ENCODE measurements around the gene NFATC1.
"Not testable (repeated sequence)": the region's sequence is repeated elsewhere in the genome, so short reads cannot be mapped to it uniquely, and the experiment has no call there.

The NFATC1 gene

DNA sequence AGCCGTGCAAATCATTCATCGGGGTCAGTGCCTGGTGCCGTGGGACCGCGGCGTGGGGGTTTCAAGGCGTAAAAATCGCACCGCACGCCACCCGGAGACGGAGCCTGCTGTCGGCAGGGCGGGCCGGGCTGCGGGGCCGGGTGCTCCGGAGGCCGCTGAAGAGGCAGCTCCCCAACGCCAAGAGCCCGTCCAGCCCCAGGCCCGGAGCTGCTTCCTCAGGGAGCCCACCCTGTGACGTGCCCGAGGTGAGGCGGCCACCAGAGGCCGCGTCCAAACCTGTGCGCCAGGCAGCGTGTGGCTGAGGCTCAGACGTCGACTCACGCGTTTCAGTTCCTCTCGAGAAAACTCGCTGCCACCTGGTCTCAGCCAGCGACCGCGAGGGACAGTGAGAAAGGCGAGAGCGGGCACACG is 98.1 kb downstream of the NFATC1 start:
- no peak for DNase-seq

- DNase-seq = no peak
Observed at GRCh38 chr18:79494936-79495335, 99.2 kb downstream of the NFATC1 start.

DNA sequence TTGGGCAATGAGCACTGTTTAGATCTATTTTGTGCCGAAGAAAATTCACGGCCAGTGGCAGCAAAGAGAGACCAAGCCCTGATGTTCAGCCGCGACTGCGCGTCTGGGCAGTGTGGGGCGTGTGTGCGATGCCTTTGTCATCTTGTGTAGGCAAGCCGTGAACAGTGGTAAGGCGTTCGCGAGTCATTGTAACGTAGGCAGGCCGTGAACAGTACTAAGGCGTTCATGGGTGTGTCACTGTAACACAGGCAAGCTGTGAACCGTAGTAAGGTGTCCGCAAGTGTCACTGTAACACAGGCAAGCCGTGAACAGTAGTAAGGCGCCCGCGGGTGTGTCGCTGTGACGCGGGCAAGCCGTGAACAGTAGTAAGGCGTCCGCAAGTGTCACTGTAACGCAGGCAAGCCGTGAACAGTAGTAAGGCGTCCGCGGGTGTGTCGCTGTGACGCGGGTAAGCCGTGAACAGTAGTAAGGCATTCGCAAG is 99.9 kb downstream of the NFATC1 start:
- no peak for DNase-seq

DNA sequence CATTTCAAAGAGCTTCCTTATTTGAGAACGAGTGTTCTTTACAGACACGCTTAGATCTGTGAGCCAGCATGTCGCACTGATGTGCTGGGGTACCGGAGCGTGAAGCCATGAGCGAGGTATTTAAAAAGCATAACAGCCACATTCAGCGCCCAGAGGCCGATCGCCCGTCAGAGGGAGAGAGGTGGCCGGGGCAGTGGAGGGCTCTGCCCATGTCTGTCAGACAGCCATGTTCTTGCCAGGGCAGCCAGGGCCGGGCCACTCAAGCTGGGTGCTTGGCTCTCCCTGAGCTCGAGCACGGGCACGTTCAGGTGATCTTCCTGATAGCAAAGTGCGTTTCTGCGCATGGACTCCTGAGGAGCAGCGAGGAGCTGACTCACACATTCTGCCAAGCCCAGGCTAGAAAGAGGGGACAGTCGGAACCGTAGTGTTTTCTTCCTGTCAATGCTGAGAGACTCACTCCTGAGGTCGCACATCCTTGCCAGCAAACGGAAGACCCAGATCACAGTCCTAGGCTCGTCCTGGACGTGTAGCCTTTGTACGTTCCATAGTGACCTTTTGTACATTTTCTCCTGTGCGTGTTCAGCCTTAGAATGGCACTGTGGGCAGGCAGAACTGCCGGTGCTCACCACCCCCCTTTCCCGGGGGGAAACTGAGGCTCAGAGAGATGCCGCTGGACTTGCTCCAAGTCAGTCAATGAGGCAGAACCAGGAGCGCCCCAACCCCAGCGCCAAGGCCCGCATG is 100.7 kb downstream of the NFATC1 start:
- DNase-seq = no peak

- no peak for DNase-seq
Observed at GRCh38 chr18:79496978-79497637, 101.4 kb downstream of the NFATC1 start.

DNA sequence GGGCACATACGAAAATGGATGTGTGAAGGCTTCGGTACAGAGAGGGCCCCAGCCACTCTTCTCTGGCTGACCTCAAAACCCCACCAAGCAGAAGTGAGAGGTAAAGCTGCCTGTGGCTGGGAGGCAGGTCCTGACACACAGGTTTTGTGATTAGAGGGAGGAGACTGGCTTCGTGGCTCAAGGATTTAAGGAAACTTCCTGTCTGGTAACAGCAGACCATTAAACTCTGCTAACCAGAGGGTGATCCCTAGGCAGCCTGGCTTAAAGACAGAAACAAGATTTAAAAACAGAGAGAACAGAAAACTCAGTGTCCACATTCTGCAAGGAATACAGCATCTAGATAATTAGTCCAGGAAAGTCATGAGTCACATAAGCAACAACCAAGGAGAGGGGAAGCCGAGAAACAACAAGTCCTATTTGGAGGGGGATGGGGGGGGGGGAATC is 101.9 kb downstream of the NFATC1 start:
- no peak for DNase-seq

- no peak for DNase-seq
Observed at GRCh38 chr18:79498662-79499061, 102.9 kb downstream of the NFATC1 start.

DNA sequence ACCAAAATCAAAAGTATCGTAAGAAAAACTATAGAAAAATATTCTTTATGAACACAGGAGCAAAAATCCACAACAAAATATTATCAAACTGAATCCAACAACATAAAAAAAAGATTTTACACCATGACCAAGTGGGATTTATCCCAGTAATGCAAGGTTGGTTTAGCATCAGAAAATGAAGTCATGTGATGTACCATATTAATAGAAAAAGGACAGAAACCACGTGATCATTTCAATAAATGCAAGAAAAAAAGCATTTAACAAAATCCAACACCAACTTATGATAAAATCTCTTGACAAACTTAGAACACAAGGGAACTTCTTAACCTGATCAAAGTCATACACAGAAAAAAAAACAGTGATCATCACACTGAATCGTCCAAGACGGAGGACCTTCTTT is 105.3 kb downstream of the NFATC1 start:
- no peak for DNase-seq

GRCh38 chr18:79502782-79503181 is 107.1 kb downstream of the NFATC1 start:
- DNase-seq = no peak

DNA sequence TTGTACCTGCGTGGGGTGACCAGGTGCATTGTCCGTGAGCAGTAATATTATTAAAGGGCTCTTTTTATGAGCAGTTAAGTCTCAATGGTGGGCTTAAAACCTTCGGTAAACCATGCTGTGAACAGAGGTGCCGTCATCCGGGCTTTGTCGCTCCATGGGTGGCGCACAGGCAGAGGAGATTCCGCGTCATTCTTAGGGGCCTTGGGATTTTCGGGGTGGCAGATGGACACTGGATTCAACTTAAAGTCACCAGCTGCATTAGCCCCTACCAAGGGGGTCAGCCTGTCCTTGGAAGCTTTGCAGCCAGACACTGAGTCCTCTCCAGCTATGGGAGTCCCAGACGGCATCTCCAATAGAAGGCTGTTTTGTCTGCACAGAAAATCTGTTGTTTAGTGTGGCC is 107.7 kb downstream of the NFATC1 start:
- no peak for DNase-seq

GRCh38 chr18:79504034-79504433 is 108.3 kb downstream of the NFATC1 start:
- no peak for DNase-seq

DNA sequence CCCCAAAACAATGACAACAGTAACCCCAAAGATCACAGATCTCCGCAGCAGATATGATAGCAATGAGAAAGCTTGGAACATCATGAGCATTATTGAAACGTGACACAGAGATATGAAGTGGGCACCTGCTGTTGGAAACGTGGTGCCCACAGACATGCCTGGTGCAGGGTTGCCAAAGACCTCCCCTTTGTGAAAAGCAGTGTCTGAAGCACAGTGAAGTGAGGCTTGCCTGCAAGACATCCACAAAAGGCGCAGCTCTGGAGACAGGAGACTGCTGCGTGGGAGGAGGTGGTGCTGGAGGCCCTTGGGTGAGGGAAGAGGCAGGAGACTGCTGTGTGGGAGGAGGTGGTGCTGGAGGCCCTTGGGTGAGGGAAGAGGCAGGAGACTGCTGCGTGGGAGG is 108.8 kb downstream of the NFATC1 start:
- not testable (repeated sequence) for DNase-seq

GRCh38 chr18:79505465-79505864 is 109.7 kb downstream of the NFATC1 start:
- not testable (repeated sequence) for DNase-seq

GRCh38 chr18:79506191-79507075 is 110.7 kb downstream of the NFATC1 start:
- DNase-seq = no peak

- no peak for DNase-seq
Observed at GRCh38 chr18:79507076-79507545, 111.4 kb downstream of the NFATC1 start.

GRCh38 chr18:79507546-79508480 is 112.1 kb downstream of the NFATC1 start:
- DNase-seq = no peak

GRCh38 chr18:79508565-79509535 is 113.1 kb downstream of the NFATC1 start:
- no peak for DNase-seq

DNA sequence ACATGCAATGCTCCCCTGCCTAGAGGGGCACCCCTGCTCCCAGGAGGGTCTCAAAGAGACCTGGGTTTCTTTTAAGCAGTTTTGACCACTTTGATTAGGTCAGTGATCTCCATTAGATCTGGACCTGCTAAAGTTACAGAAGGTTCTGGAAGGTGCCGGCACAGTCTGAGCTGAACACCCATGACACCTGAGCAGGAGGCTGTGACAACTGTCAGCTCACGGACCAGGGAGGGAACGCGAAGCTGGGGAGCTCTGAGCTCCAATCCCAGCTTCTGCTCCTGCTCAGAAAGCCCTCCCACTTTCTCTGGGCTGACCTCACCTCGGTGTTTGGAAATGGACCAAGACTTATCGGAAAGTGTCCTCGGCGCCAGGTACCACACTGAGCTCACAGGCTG is 113.8 kb downstream of the NFATC1 start:
- no peak for DNase-seq

DNA sequence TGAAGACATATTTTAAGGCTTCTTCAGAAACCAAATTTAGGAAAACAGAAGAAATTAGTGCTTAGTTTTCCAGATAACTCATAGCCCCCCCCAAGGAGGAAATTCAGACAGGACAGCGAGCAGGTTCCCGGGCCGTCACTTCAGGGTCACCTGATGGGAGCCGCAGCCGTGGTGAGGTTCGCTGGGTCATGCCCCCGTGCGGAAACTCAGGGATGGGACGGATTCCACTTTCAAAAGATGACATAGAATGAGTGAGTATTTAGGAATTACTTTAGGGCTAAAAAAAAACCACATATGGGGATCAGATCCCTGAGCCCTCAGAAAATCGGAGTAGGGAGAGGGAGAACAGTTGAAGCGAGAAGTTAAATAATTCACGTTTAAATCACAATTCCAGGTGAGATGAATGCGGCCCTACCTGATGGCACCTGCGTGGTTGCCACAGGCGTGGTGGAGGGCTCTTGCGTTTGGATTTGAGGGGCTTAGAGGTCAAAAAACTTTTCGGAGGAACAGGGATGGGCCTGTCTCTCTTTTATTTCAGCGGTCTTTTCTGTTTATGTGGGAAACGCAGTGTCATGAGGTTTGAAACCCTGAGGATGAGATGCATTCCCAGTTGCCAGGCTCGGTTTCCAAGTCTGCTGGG is 114.4 kb downstream of the NFATC1 start:
- DNase-seq = no peak

- DNase-seq = no peak
Observed at GRCh38 chr18:79510731-79511241, 115.1 kb downstream of the NFATC1 start.
